Esophagus squamous epithelium (tissue), 5 donors: Measurements from ENCODE around the gene AP3B1. TPM values are rescaled to one million over a fixed set of nuclear protein-coding genes. Genes with fewer than 3 reads are reported as not detected.

Source experiments
- DNase-seq: peaks from one replicate; lab custom pipeline; 2025; lab: John Stamatoyannopoulos, UW
- H3K27ac ChIP-seq, 4 donors: fragments of 200-600 bp; sonication (generic); one replicate each; pipeline ENCODE4 v1.5.1; 2016 to 2019; ENCODE audit warnings: mild to moderate bottlenecking in 1 of 4
- H3K27me3 ChIP-seq, 4 donors: fragments of 200-600 bp; sonication (generic); 1 replicate in 3 of 4; 2 replicates in 1 of 4; pipeline versions ENCODE4 v1.5.1 to v1.6.0; 2017 to 2021; ENCODE audit warnings: antibody characterized with exemption in 1 of 4
- H3K36me3 ChIP-seq, 3 donors: fragments of 200-600 bp; sonication (generic); one replicate each; pipeline ENCODE4 v1.5.1; 2016 to 2019
- H3K4me1 ChIP-seq, 3 donors: fragments of 200-600 bp; sonication (generic); one replicate each; pipeline ENCODE4 v1.5.1; 2017 to 2019
- H3K4me3 ChIP-seq, 4 donors: fragments of 200-600 bp; sonication (generic); 1 replicate in 3 of 4; 2 replicates in 1 of 4; pipeline ENCODE4 v1.5.1; 2016 to 2019; ENCODE audit warnings: mild to moderate bottlenecking in 2 of 4, moderate library complexity in 1 of 4
- H3K9me3 ChIP-seq, 3 donors: fragments of 200-600 bp; sonication (generic); one replicate each; pipeline ENCODE4 v1.5.1; 2016 to 2019
- POLR2A ChIP-seq, 4 donors: fragments of 450-650 bp; IDR thresholded peaks; one replicate each; pipeline ENCODE4 v1.6.1; 2017; ENCODE audit warnings: antibody characterized with exemption in 4 of 4, mild to moderate bottlenecking in 4 of 4, moderate library complexity in 3 of 4
- WGBS, 2 donors: methylation state at CpG; one replicate each; pipeline ENCODE4 v1.1.5; 2018; 5-methylcytosine and 5-hydroxymethylcytosine counted together
- intact Hi-C: fragments of 100-400 bp; cut with DNase I; formaldehyde crosslinking; loops from one replicate; pipeline ENCODE4 v1.15.0; 2022
- total RNA-seq, 4 donors: library from RNA; depleted of rRNA; stranded (reverse); fragments of >200 nt; gene quantifications; one replicate each; pipeline ENCODE4 v1.1.0, GENCODE V29; 2016
- TF ChIP-seq, protein P1 (sequence below), 6 experiments: fragments of 450-650 bp in 4 of 6; fragments of 200-600 bp in 2 of 6; sonication (generic) in 2 of 6; IDR thresholded peaks; one replicate each; pipeline ENCODE4 v1.5.1; 2016 to 2019; ENCODE audit warnings: antibody characterized with exemption in 6 of 6, mild to moderate bottlenecking in 4 of 6, moderate library complexity in 4 of 6
- donor health status: DM: yes; HTN: yes; CAD: no.

The AP3B1 gene
- total RNA-seq, 4 donors from 2014 or later = 30.7 to 48.5 (median 41.9) TPM

DNA sequence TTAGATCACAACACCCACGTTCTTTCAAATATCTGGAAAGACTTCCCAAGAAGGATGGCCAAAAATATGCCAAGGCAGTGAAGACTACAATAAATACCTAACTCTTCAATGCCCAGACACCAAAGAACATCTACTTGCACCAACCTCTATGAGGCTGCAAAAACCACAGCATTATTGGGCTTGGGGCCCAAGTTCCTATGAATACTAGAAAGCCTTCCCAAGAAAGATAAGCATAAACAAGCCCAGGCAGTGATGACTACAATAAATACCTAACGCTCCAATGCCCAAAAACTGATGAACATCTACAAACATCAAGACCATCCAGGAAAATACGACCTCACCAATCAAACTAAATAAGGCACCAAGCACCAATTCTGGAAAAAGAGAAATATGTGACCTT, 41.3 kb downstream of the AP3B1 start:
- 88 to 89% methylated on average over 2 to 3 of the region's 3 CpGs for WGBS, 2 donors
- Histone ChIP-seq H3K27me3 (no peaks in the 10 kb centered on the region), H3K4me1 (no peaks in the 10 kb centered on the region), H3K27ac (no peak overlapping the region), H3K9me3 (peaks cover 0 to 5% (median 0%) of the 10 kb centered on the region in 3 donors), H3K36me3 (peaks cover 0 to 22% (median 0%) of the 10 kb centered on the region in 3 donors), H3K4me3 (no peak overlapping the region)
- TF ChIP-seq, protein P1, sequence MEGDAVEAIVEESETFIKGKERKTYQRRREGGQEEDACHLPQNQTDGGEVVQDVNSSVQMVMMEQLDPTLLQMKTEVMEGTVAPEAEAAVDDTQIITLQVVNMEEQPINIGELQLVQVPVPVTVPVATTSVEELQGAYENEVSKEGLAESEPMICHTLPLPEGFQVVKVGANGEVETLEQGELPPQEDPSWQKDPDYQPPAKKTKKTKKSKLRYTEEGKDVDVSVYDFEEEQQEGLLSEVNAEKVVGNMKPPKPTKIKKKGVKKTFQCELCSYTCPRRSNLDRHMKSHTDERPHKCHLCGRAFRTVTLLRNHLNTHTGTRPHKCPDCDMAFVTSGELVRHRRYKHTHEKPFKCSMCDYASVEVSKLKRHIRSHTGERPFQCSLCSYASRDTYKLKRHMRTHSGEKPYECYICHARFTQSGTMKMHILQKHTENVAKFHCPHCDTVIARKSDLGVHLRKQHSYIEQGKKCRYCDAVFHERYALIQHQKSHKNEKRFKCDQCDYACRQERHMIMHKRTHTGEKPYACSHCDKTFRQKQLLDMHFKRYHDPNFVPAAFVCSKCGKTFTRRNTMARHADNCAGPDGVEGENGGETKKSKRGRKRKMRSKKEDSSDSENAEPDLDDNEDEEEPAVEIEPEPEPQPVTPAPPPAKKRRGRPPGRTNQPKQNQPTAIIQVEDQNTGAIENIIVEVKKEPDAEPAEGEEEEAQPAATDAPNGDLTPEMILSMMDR (IDR thresholded peaks at IDR 0.05) = no peak
- TF ChIP-seq POLR2A (IDR thresholded peaks at IDR 0.05) = no peak
- intact Hi-C loops = no loop called here
- no peak for DNase-seq

DNA sequence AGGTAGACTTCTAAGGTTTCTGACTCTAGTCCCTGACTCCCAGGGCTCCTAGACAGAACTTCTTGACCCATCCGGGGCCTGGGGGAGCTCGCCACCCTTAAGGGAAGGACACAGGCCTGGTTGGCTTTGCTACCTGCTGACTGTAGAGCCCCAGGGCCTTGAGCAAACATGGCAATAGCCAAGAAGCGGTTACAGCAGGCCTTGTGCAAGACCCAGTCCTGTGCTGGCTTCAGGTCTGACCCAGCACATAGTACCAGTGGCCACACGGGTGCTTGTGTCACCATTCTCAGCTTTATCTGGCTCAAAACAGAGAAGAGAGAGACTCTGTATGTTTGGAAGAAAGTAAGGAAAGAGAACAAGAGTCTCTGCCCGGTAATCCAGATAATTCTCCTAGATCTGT, 41.8 kb downstream of the AP3B1 start:
- WGBS, 2 donors = 82 to 100% methylated on average over 3 of the region's 5 CpGs
- Histone ChIP-seq H3K27ac (no peak overlapping the region), H3K27me3 (no peaks in the 10 kb centered on the region), H3K9me3 (peaks cover 0 to 5% (median 0%) of the 10 kb centered on the region in 3 donors), H3K4me3 (no peak overlapping the region), H3K36me3 (peaks cover 0 to 22% (median 0%) of the 10 kb centered on the region in 3 donors), H3K4me1 (no peaks in the 10 kb centered on the region)
- intact Hi-C loops = no loop called here
- DNase-seq = no peak
- TF ChIP-seq POLR2A (IDR thresholded peaks at IDR 0.05) = no peak
- TF ChIP-seq, protein P1 (IDR thresholded peaks at IDR 0.05) = no peak

DNA sequence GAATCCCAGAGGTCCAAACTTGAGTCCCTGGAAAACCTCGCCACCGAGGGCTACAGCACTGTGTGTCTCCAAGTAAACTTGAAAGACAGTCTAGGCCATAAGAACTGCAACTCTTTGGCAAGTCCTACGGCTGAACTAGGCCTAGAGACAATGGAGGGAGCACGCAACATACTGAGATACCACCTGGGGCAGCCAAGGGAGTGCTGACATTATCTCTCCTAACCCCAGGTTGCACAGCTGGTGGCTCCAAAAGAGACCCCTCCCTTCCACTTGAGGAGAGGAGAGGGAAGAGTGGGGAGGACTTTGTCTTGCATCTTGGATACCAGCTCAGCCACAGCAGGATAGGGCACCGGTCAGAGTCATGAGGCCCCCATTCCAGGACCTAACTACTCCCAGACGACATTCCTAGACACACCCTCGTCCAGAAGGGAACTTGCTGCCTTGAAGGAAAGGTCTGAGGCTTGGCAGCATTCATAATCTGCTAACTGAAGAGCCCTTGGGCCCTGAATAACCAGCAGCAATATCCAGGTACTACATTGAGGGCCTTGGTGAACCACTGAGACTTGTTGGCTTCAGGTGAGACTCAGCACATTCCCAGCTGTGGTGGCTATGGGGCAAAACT, 42.7 kb downstream of the AP3B1 start:
- TF ChIP-seq, protein P1 (IDR thresholded peaks at IDR 0.05) = no peak
- no peak for TF ChIP-seq POLR2A (IDR thresholded peaks at IDR 0.05)
- H3K9me3 ChIP-seq = peaks cover 0 to 5% (median 0%) of the 10 kb centered on the region in 3 donors
- DNase-seq = no peak
- no peak overlapping the region for H3K27ac ChIP-seq
- intact Hi-C loops = no loop called here
- peaks cover 0 to 22% (median 0%) of the 10 kb centered on the region in 3 donors for H3K36me3 ChIP-seq
- H3K4me3 ChIP-seq = no peak overlapping the region
- H3K27me3 ChIP-seq = no peaks in the 10 kb centered on the region
- 88 to 100% methylated on average over 1 to 3 of the region's 7 CpGs for WGBS, 2 donors
- no peaks in the 10 kb centered on the region for H3K4me1 ChIP-seq

DNA sequence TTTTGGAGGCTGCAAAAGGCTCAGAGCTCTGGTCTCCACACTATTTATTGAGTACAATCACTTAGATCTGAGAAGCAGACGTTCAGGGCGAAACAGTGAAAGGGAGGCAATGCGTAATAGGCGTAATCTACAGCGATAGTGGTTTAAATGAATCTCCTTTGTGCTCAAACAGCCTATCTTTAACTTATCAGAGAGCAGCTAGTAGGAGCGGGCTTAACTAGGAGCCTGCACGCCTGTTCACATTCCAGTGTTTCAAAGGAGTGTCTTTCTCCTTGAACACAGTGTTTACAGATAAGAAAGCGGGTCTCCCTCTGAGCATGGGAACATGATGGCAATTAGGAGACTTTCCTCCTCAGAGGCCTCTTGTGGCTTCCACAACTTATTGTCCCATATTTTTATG, 49.4 kb downstream of the AP3B1 start:
- H3K4me1 ChIP-seq = no peaks in the 10 kb centered on the region
- intact Hi-C loops = no loop called here
- TF ChIP-seq POLR2A (IDR thresholded peaks at IDR 0.05) = no peak
- TF ChIP-seq, protein P1 (IDR thresholded peaks at IDR 0.05) = no peak
- WGBS, 2 donors = 95% methylated on average over 8 of the region's 8 CpGs
- DNase-seq = no peak
- no peak overlapping the region for H3K4me3 ChIP-seq
- no peak overlapping the region for H3K27ac ChIP-seq
- H3K27me3 ChIP-seq = no peaks in the 10 kb centered on the region
- no peaks in the 10 kb centered on the region for H3K9me3 ChIP-seq
- H3K36me3 ChIP-seq = peaks cover 0 to 3% (median 0%) of the 10 kb centered on the region in 3 donors

DNA sequence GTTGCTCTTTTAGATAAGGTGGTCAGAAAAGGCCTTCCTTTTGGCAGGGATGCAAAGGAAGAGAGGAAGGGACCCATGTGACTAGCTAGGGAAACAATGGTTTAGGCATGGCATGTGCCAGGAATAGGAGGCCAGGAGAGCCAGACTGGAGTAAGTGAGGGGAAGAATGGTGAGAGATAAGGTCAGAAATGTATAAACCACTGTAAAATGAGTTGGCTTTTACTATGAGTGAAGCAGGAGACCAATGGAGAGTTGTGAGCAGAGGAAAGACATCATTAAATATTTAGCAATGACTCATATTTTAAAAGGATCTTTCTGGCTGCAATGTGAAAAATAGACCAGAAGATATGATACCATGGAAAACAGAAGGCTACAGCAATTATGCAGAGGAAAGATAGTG, 50.9 kb downstream of the AP3B1 start:
- no peak overlapping the region for H3K4me3 ChIP-seq
- no peak for DNase-seq
- peaks cover 0 to 10% (median 0%) of the 10 kb centered on the region in 3 donors for H3K36me3 ChIP-seq
- no peaks in the 10 kb centered on the region for H3K9me3 ChIP-seq
- no peaks in the 10 kb centered on the region for H3K4me1 ChIP-seq
- no peaks in the 10 kb centered on the region for H3K27me3 ChIP-seq
- intact Hi-C loops = no loop called here
- no peak overlapping the region for H3K27ac ChIP-seq
- TF ChIP-seq POLR2A (IDR thresholded peaks at IDR 0.05) = no peak
- TF ChIP-seq, protein P1 (IDR thresholded peaks at IDR 0.05) = no peak
